GM12878 (cell line): Measurements from ENCODE around the gene SP100. TPM values are rescaled to one million over a fixed set of nuclear protein-coding genes. Genes with fewer than 3 reads are reported as not detected.

Experiments
- ATAC-seq: fragments of 200-7000 bp; cut with Tn5 transposase; 3 replicates; pipeline ENCODE4 v1.9.1; 2020; ENCODE audit warnings: mild to moderate bottlenecking, moderate library complexity
- BruUV-seq: library from RNA; stranded (reverse); fragments of 400-500 nt; replicated peaks from 2 replicates; lab custom pipeline; 2021; lab: Mats Ljungman, UMichigan
- CTCF ChIA-PET: fragments of 300-600 bp; sonication (Branson Sonifier 250); formaldehyde crosslinking; extraction: SDS; loops from one replicate; lab custom pipeline; 2021; ENCODE audit warnings: inconsistent platforms; lab: Yijun Ruan, JAX
- POLR2A ChIA-PET: fragments of 350-600 bp; formaldehyde crosslinking; extraction: SDS; loops from one replicate; lab custom pipeline; 2021; ENCODE audit warnings: inconsistent platforms; lab: Charles Lee
- RAD21 ChIA-PET: fragments of 300-600 bp; sonication (Branson Sonifier 250); formaldehyde crosslinking; loops from one replicate; lab custom pipeline; 2023; ENCODE audit warnings: antibody characterized with exemption; ENCODE audit not compliant: unreplicated experiment; lab: Charles Lee
- SMC1A ChIA-PET: fragments of 300-600 bp; sonication (Branson Sonifier 250); formaldehyde crosslinking; loops from one replicate; lab custom pipeline; 2023; ENCODE audit not compliant: unreplicated experiment, uncharacterized antibody; lab: Charles Lee
- DNase-seq: peaks from one replicate; pipeline ENCODE4 v3.0.0-alpha.2; 2011; ENCODE audit warnings: low read depth, low spot score
- FAIRE-seq: peaks from 3 replicates; lab custom pipeline; 2011; peaks lifted over from hg19 to GRCh38; lab: Jason Lieb, UNC
- H2AFZ ChIP-seq: 2 replicates; pipeline ENCODE4 v1.6.0; 2011; ENCODE audit warnings: low read depth, low read length, control low read depth; ENCODE audit not compliant: control insufficient read depth
- H3K27ac ChIP-seq: 2 replicates; pipeline ENCODE4 v1.5.1; 2011; ENCODE audit warnings: control low read depth; ENCODE audit not compliant: control insufficient read depth, insufficient read depth
- H3K27me3 ChIP-seq, 2 experiments: replicated peaks in 1 of 2; 2 replicates each; pipeline versions ENCODE4 v1.6.0 to v1.6.1; 2011; ENCODE audit warnings: low read length in 1 of 2; ENCODE audit not compliant: control insufficient read depth in 2 of 2, insufficient read depth in 2 of 2
- H3K36me3 ChIP-seq, 2 experiments: 2 replicates each; pipeline ENCODE4 v1.5.1; 2011; ENCODE audit warnings: low read length in 1 of 2; ENCODE audit not compliant: control insufficient read depth in 2 of 2, insufficient read depth in 2 of 2
- H3K4me1 ChIP-seq: 2 replicates; pipeline ENCODE4 v1.6.1; 2011; ENCODE audit warnings: mild to moderate bottlenecking, low read length, moderate library complexity, mixed read lengths; ENCODE audit not compliant: control insufficient read depth, insufficient read depth
- H3K4me2 ChIP-seq: 2 replicates; pipeline ENCODE4 v1.6.0; 2011; ENCODE audit warnings: control low read depth; ENCODE audit not compliant: control insufficient read depth, insufficient read depth
- H3K4me3 ChIP-seq: fragments of 200-600 bp; sonication (generic); 2 replicates; pipeline ENCODE4 v1.5.1; 2016
- H3K79me2 ChIP-seq: 2 replicates; pipeline ENCODE4 v1.6.0; 2011; ENCODE audit warnings: low read length; ENCODE audit not compliant: control insufficient read depth, insufficient read depth
- H3K9ac ChIP-seq: 2 replicates; pipeline ENCODE4 v1.8.0; 2011; ENCODE audit warnings: low read length, control low read depth, mixed read lengths; ENCODE audit not compliant: control insufficient read depth, insufficient read depth
- H3K9me3 ChIP-seq: replicated peaks from 3 replicates; pipeline ENCODE4 v1.5.1; 2011; ENCODE audit warnings: mild to moderate bottlenecking, low read length; ENCODE audit not compliant: control insufficient read depth, insufficient read depth
- H4K20me1 ChIP-seq: 2 replicates; pipeline ENCODE4 v1.6.0; 2011; ENCODE audit not compliant: control insufficient read depth, insufficient read depth
- CEBPZ ChIP-seq: fragments of 150-350 bp; IDR thresholded peaks from 2 replicates; pipeline ENCODE4 v1.6.1; 2016; ENCODE audit warnings: low read depth, low read length
- MLLT1 ChIP-seq: fragments of 450-650 bp; IDR thresholded peaks from 2 replicates; pipeline ENCODE4 v1.6.1; 2016; ENCODE audit warnings: mild to moderate bottlenecking
- MTA3 ChIP-seq: IDR thresholded peaks from 2 replicates; pipeline ENCODE4 v1.6.1; 2012; ENCODE audit warnings: low read length, inconsistent platforms, borderline replicate concordance
- NR2C1 ChIP-seq: fragments of 450-650 bp; IDR thresholded peaks from 2 replicates; pipeline ENCODE4 v1.6.1; 2017; ENCODE audit warnings: antibody characterized with exemption, mild to moderate bottlenecking, moderate library complexity
- NR2C2 ChIP-seq: IDR thresholded peaks from 2 replicates; pipeline ENCODE4 v1.6.1; 2011; ENCODE audit warnings: borderline replicate concordance, low read depth; ENCODE audit not compliant: control insufficient read depth, insufficient read length
- PBX3 ChIP-seq: IDR thresholded peaks from 2 replicates; pipeline ENCODE4 v1.6.1; 2011; ENCODE audit warnings: mild to moderate bottlenecking, low read depth, low read length, moderate library complexity; ENCODE audit not compliant: insufficient replicate concordance
- POLR2AphosphoS5 ChIP-seq: IDR thresholded peaks from 2 replicates; pipeline ENCODE4 v1.6.1; 2011; ENCODE audit warnings: mild to moderate bottlenecking, low read length, inconsistent platforms
- WRNIP1 ChIP-seq: IDR thresholded peaks from 2 replicates; pipeline ENCODE4 v1.6.1; 2011; ENCODE audit warnings: low read depth, low read length, improper control_type of control experiment, borderline replicate concordance
- WGBS: methylation state at CpG from one replicate; pipeline ENCODE4 v1.1.6; 2016; ENCODE audit warnings: low lambda C conversion rate; ENCODE audit not compliant: insufficient replicate concordance, insufficient coverage; ENCODE audit errors: missing lambda C conversion rate; 5-methylcytosine and 5-hydroxymethylcytosine counted together
- in situ Hi-C: fragments of 300-500 bp; cut with MboI; formaldehyde crosslinking; loops from 9 replicates; pipeline ENCODE4 v1.14.3; 2018; ENCODE audit warnings: mixed read lengths
- intact Hi-C: fragments of 100-400 bp; cut with micrococcal nuclease; formaldehyde crosslinking; loops from one replicate; pipeline ENCODE4 v1.14.2; 2022; ENCODE audit not compliant: unreplicated experiment
- polyA plus RNA-seq, 11 experiments: library from polyadenylated mRNA; depleted of rRNA in 4 of 11; unstranded in 6 of 11; stranded (reverse) in 5 of 11; fragments of >200 nt; fragmentation: Nextera tagmentation in 4 of 11; fragmentation: Illumina TruSeq in 1 of 11; extraction: Ambion mirVana in 4 of 11; extraction: Trizol in 1 of 11; gene quantifications; 1 replicate in 1 of 11; 2 replicates in 10 of 11; pipeline versions ENCODE4 v1.2.1 to v1.2.3, GENCODE V29; 2011 to 2016; ENCODE audit warnings: inconsistent platforms in 2 of 11, missing spikeins in 2 of 11, low read depth in 1 of 11
- total RNA-seq, 4 experiments: library from RNA; depleted of rRNA in 3 of 4; stranded (reverse); fragments of >200 nt in 3 of 4; fragmentation: Illumina TruSeq in 1 of 4; extraction: Trizol in 1 of 4; gene quantifications; 2 replicates each; pipeline versions ENCODE4 v1.2.1 to v1.2.3, GENCODE V29; 2013 to 2021

The SP100 gene
- total and polyA plus RNA-seq, 10 of the 15 experiments (the other 5 are each of a cell fraction or from before 2014, with no cell fraction given) = 109 to 239 (median 180) TPM

- no peak for ATAC-seq
- BruUV-seq = no TSS peak
- WGBS = 93% methylated on average over 9 of the region's 9 CpGs
- H3K9ac ChIP-seq = no peak overlapping the region
- H3K4me3 ChIP-seq = no peak overlapping the region
- no peak overlapping the region for H2AFZ ChIP-seq
- TF ChIP-seq MTA3 (no peak), NR2C2 (no peak), POLR2AphosphoS5 (no peak), MLLT1 (no peak), PBX3 (no peak), CEBPZ (no peak), NR2C1 (no peak), WRNIP1 (no peak)
- peaks cover 35% of the 10 kb centered on the region for H3K4me1 ChIP-seq
- in situ Hi-C loops (no loop called here), intact Hi-C loops (loop anchor here (10.0 kb wide), 1 partner anchor 302 kb away; the partner anchor contains the start of gene CAB39)
- no peak for FAIRE-seq
- H3K9me3 ChIP-seq = no peaks in the 10 kb centered on the region
- peak overlapping the region; percentile 99 for H3K4me2 ChIP-seq
- no peaks in the 10 kb centered on the region for H3K36me3 ChIP-seq
- H3K27ac ChIP-seq = no peak overlapping the region
- SMC1A ChIA-PET = interaction anchor here (0.5 to 2.6 kb wide), 7 partner anchors 16 to 202 kb away, joined by 3 to 8 read pairs (median 4); no protein-coding TSS in a partner anchor
- CTCF ChIA-PET = interaction anchor here (1.0 kb wide), 1 partner anchor 210 kb away, joined by 3 read pairs; no protein-coding TSS in a partner anchor
- peaks cover 31% of the 10 kb centered on the region for H3K79me2 ChIP-seq
- no peak for DNase-seq
- H4K20me1 ChIP-seq = no peaks in the 10 kb centered on the region
- RAD21 ChIA-PET = interaction anchor here (2.0 kb wide), 1 partner anchor 86 kb away, joined by 6 read pairs; the partner anchor contains the start of gene SP140L
- H3K27me3 ChIP-seq = no peaks in the 10 kb centered on the region
- POLR2A ChIA-PET = no interaction called here
Measured at GRCh38 chr2:230412846-230413245, 3.2 kb upstream of the SP100 start.
